Measurements from ENCODE around the gene ZNFX1.

- TF ChIP-seq SIN3A (IDR thresholded peaks at IDR 0.05; ENCODE audit: borderline replicate concordance, insufficient read depth, low read length): no peak
- TF ChIP-seq, protein P1, sequence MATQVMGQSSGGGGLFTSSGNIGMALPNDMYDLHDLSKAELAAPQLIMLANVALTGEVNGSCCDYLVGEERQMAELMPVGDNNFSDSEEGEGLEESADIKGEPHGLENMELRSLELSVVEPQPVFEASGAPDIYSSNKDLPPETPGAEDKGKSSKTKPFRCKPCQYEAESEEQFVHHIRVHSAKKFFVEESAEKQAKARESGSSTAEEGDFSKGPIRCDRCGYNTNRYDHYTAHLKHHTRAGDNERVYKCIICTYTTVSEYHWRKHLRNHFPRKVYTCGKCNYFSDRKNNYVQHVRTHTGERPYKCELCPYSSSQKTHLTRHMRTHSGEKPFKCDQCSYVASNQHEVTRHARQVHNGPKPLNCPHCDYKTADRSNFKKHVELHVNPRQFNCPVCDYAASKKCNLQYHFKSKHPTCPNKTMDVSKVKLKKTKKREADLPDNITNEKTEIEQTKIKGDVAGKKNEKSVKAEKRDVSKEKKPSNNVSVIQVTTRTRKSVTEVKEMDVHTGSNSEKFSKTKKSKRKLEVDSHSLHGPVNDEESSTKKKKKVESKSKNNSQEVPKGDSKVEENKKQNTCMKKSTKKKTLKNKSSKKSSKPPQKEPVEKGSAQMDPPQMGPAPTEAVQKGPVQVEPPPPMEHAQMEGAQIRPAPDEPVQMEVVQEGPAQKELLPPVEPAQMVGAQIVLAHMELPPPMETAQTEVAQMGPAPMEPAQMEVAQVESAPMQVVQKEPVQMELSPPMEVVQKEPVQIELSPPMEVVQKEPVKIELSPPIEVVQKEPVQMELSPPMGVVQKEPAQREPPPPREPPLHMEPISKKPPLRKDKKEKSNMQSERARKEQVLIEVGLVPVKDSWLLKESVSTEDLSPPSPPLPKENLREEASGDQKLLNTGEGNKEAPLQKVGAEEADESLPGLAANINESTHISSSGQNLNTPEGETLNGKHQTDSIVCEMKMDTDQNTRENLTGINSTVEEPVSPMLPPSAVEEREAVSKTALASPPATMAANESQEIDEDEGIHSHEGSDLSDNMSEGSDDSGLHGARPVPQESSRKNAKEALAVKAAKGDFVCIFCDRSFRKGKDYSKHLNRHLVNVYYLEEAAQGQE (IDR thresholded peaks at IDR 0.05; ENCODE audit: insufficient read depth in 1 of 2, low read depth in 2 of 2, low read length in 2 of 2): no peak
- TF ChIP-seq POLR2AphosphoS5 (IDR thresholded peaks at IDR 0.05; ENCODE audit: low read depth, low read length): no peak
- no peak for TF ChIP-seq TAF1 (IDR thresholded peaks at IDR 0.05; ENCODE audit: borderline replicate concordance, insufficient read depth, low read length)
- TF ChIP-seq FOXP2 (optimal IDR thresholded peaks at IDR 0.05; ENCODE audit: borderline replicate concordance, extremely low read depth, extremely low read length, insufficient read depth): no peak
Observed at GRCh38 chr20:49276961-49277785, 684 bp downstream of the ZNFX1 start.

Data from PFSK-1 (cell line).